ENCODE data around the gene MMP15. TPM values are rescaled to one million over a fixed set of nuclear protein-coding genes. Genes with fewer than 3 reads are reported as not detected.
"Not testable (repeated sequence)": the region's sequence is repeated elsewhere in the genome, so short reads cannot be mapped to it uniquely, and the experiment has no call there.

The MMP15 gene
- total RNA-seq, 1 donor from 2014 or later, result 23.2 TPM

DNA sequence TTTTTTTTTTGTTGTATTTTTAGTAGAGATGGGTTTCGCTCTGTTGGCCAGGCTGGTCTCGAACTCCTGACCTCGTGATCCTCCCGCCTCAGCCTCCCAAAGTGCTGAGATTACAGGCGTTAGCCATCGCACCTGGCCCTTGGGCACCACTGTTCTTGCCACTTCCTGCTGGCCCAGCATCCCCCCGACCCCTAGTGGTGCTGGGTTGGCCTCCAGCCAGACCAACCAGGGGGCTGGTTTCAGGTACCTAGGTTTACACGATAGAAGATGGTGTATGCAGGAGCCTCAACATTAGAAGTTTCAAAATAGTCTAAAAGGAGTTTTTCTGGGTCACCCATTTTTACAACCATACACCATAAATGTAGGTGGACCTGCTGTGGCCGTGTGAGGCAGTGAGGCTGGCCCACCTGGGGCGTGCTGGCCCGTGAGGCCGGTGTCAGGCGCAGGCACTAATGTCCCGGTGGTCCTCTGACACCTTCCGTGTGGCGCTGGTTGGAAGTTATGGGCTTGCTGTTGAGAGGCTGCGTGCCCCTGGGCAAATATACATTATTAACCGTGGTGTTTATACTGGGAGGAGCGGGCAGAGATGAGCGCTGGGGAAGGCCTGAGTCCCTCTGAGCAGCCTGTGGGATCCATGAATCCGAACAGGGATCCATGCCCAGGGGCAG, 60.2 kb downstream of the MMP15 start:
- DNase-seq (ENCODE audit: low spot score), result no peak

DNA sequence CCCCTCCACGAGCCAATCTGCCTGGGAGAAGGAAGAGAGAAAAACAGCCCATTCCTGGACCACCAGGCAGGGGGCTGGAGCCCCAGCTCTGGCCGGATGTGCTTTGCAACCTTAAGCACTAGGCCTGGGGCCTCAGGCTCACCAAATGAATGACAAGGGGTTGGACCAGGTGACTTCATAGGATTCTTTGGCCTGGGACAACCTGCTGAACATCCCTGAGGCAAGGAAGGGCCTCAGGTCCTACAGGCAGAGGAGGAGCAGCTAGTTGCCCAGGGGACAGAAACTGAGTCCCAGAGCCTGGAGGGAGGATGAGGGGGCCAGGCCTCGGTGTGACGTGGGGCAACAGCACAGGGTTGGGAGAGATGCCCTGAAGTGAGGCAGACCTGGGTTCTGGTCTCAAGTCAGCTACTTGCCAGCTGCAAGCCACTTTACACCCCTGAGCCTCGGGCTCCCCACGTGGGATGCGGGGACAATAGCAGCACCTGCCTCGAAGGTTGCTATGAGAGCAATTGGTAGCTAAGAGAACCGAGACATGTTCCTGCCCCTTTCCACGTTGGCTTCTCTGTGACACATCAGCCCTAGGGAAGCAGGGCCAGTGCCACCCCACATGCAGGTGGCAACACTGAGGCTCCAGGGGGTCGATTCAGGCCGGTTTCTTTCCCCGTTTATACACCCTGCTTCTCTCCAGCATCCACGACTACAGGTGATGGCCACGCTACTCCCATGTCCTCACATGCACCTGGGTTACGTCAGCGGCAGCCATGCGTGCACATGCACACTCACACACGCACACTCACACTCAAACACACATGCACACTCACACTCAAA, 61.0 kb downstream of the MMP15 start:
- no peak for DNase-seq (ENCODE audit: low spot score)

DNA sequence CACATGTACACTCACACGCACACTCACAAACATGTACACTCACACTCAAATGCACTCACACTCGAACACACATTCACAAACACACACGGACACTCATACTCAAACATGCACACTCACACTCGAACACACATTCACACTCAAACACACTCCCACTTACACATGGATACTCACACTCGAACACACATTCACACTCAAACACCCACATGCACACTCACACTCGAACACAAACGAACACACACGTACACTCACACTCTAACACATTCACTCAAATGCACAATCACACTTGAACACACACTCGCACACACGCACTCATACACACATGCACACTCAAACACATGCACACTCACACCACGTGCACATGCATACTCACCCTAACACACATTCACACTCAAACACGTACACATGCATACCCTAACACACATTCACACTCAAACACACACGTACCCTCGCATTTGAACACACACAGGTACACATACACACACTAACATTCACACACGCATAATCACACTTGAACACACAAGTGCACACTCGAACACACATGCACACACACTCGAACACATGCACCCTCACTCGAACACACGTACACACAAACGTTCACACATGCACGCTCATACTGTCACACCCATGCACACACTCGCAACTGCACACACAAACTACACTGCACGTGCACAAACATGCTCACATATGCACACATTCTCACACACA, 61.8 kb downstream of the MMP15 start:
- DNase-seq (ENCODE audit: low spot score), result no peak

DNA sequence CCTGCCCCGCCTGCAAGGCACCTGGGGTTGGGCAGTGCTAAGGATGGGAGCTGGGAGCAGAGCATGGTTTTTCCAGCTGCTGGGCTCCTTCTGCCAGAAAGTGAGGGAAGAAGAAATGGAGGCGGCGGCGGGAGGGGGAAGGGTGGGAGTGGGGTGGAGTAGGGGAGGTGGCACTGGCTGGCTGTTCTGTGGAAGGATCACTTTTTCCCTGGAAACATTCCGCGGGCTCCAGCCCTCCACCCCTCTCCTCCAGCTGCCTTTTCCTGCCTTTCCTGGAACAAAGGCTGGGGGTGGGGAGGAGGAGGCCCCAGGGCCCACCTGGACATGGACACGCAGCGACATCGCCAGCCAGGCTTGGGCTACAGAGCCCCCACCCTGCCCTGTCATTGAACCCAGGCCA, 62.5 kb downstream of the MMP15 start:
- no peak for DNase-seq (ENCODE audit: low spot score)

DNA sequence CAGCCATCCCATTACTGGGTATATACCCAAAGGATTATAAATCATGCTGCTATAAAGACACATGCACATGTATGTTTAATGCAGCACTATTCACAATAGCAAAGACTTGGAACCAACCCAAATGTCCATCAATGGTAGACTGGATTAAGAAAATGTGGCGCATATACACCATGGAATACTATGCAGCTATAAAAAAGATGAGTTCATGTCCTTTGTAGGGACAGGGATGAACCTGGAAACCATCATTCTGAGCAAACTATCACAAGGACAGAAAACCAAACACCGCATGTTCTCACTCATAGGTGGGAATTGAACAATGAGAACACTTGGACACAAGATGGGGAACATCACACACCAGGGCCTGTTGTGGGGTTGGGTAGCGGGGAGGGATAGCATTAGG, 64.8 kb downstream of the MMP15 start:
- not testable (repeated sequence) for DNase-seq (ENCODE audit: low spot score)

DNA sequence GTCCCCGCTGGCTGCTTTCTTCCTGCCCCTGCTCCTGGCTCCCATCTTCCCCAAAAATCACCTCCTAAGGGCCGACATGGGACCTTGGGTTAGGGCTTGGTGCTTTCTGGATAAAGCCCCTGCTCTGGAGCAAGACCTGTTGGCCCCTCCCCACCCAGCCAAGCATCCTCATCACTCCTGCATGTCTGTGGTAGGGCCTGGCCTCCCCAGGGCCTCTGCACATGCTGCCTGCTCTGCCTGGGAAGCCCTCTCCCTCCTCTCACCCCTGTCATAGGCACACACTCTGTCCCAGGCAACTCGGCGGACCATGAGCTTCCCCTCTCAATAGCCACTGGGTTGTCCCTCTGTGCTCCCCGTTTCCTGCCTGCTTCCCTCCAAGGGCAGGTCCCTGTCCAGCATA, 68.5 kb downstream of the MMP15 start:
- no peak for DNase-seq (ENCODE audit: low spot score)

DNA sequence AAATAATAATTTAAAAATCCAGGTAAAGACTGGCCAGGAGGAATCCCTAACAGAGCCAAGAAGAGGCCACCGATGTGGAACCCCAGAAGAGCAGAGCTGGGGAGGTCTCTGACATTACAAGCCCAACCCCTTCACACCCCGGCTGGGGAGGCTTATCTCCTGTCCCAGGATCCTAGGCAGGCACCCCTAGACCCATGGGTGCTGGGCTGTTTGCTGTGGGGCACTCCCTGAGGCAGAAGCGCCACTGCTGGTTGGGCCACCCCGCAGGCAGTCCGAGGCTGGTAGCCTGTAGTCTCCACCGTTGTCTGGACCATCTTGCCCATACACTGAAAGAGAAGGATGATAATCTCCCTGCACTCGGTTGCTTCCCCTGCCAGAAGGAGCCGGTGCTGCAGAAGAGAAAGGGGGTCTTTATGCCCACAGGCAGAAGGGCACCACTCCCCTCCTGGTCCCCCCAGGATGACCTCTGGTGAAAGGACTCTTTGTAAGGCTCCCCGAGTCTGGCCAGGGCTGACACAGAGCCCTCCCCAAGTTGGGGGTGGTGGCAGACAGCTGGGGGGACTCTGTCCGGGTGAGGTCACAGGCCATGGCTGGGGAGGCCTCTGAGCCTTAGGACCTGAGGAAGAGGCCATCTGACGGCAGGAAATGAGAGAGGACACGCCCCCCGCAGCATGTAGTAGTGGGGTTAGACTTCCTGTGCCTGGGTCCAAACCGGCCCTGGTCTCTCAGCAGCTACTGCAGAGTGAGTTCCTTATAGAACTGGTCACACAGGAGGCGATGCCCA, 69.4 kb downstream of the MMP15 start:
- DNase-seq (ENCODE audit: low spot score), result no peak

DNA sequence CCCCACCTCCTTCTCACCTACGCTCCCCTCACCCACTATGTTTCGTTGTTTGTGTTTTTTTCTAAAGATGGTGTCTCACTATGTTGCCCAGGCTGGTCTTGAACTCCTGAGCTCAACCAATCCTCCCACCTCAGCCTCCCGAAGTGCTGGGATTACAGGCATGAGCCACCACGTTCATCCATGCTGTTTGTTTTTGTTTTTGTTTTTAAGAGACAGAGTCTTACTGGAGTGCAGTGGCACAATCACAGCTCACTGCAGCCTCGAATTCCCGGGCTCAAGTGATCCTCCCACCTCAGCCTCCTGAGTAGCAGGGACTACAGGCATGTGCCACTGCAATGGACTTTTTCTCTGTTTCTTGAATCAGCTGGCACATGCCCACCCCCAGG, 70.0 kb downstream of the MMP15 start:
- DNase-seq (ENCODE audit: low spot score), result not testable (repeated sequence)

DNA sequence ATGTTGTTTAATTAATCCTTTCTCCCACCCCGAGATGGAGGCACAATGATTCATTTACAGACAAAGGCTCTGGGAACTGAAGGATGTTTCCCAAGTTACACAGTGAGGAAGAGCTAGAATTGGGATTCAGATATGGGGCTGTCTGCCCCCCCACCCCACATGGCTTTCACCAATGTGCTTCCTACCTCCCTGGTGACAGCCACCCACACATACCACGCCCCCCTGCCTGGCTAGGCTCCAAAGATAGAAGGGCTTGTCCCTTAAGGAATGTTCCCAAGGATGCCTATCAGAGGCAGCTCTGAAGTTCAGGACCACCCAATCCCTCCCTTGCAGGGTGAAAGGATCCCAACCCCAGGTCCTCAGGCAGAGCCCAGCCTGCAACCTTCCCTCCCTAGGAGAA, 70.7 kb downstream of the MMP15 start:
- no peak for DNase-seq (ENCODE audit: low spot score)

Other genes starting within 250 kb of the MMP15 start
- gene KIFC3, start 223.3 kb upstream of the MMP15 start, total RNA-seq, result 62.3 TPM
- not detected for gene CNGB1, start 54.6 kb upstream of the MMP15 start, total RNA-seq
- 7.5 TPM for gene ZNF319, start 25.1 kb upstream of the MMP15 start, total RNA-seq
- 40.8 TPM for gene USB1, start 24.3 kb upstream of the MMP15 start, total RNA-seq
- gene CFAP20, start 103.6 kb downstream of the MMP15 start, total RNA-seq, result 28.5 TPM
- 66.1 TPM for gene CSNK2A2, start 172.4 kb downstream of the MMP15 start, total RNA-seq